Activated T-cell treated with anti-CD3 and anti-CD28 coated beads for 1 hour (primary cell): ENCODE data around the gene SLC2A5.
"Not testable (repeated sequence)": the region's sequence is repeated elsewhere in the genome, so short reads cannot be mapped to it uniquely, and the experiment has no call there.

Experiments used
- DNase-seq: peaks from one replicate; pipeline ENCODE4 v3.0.0-alpha.2; 2020; ENCODE audit warnings: low read depth

Gene SLC2A5

DNA sequence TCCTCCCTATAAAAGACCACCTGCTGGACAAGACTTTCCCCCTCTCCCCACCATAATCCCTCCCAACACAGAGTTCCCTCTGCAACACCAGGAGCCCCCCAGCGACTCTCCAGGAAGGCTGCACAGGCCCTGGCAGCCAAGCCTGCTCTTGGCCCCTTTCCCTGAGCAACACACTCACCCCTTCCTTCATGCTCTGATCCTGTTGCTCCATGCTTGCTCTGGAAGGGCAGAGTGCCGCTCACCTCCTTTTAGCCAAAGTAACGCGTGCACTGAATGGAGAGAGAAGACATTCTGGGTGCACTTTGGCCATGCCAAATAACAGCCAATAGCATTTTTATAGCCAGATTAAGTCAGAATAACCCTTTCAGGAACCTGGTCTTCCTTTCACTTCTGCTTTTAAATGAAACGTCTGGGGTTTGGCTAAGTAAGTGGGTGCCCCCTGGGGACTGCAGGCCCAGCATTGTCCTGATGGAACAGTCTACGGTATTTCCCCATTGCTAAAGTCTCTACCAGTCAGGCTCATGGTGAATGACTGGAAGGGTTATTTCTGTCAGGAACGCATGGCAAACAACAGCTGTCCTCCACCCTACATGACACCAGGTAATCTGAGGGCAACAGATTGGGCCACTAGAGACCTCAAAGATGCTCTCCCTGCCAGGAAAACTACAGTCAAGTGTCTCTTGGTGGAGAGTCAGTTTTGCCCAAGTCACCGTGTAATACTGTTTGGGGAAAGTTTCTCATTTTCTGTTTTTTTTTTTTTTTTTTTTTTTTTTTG lies at the start of gene SLC2A5:
TSS of gene SLC2A5 (minus strand) at position 310 of the 775 bp plus-strand sequence. CDS start at position 211, 99 bp downstream.
- DNase-seq, result no peak

- no peak for DNase-seq
Measured at GRCh38 chr1:9118186-9118585, 48.8 kb upstream of the SLC2A5 start.

DNA sequence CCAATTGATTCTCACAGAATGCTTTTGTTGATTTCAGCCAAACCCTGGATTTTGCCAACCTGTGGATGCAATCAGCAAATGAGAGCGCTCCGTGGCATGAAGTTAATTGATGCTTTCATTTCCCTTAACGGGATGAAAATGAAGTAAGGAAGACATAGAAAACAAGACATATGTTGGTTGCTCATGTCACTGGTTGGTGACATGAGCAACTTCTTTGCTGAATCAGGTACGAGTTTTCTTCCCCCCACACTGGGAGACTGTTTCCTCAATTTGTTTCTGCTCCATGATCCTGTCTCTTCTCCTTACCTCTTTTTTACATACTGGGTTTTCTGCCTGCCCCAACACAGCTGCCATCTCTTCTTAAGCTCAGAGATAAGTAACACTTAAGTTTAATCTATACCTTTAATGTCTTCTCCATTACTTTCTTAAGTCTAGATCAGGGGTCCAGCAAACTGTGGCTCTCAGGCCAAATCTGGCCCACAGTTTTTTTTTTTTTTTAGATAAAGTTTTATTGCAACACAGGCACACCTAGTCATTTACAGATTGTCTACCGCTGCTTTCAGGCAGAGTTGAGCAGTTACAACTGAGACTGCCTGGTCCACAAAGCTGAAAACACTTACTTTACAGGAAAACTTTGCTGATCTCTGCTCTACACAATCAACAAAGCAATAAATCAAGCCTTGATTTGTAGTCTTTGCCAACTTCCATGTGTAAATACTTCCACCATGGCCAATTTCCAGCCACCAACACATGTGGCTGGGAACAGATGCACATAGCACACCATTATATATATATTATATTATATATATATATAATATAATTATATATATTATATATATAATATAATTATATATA lies 46.1 kb upstream of the SLC2A5 start:
- DNase-seq, result no peak

- DNase-seq, result no peak
Measured at GRCh38 chr1:9112961-9113880, 43.8 kb upstream of the SLC2A5 start.

DNA sequence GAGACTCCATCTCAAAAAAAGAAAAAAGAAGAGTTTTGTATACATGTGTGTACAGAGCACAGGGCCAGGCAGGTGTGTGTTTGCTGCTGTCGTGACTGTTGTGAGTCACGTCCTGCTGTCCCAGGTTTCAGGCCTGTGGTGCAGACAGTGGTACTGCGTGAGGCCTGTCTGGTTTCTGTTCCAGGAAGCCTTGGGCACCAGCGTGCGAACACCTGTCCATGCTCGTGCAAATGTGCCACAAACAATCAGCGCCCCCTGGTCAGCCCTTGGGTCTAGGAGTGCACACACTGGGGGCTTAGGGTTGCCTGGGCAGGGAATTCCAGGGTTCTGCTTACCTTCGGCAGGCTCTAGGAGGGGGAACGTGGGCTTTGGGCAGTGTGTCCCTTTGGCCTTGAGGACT lies 42.5 kb upstream of the SLC2A5 start:
- no peak for DNase-seq

DNA sequence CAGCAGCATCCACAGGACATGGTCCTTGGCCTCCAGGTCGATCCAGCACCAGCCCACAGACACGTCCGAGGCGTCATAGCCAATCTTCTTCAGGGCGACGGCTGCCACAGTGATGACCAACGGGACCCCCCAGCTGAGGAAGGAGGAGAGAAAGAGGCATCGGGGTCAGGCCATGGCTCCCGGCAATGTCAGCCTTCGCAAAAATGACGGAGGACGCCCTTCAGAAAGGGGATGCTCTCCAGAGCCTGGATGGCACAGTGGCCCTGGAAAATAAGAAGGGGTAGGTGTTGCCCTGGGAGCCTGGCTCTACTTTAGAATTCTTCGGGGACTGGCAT lies 41.9 kb upstream of the SLC2A5 start:
- no peak for DNase-seq

DNA sequence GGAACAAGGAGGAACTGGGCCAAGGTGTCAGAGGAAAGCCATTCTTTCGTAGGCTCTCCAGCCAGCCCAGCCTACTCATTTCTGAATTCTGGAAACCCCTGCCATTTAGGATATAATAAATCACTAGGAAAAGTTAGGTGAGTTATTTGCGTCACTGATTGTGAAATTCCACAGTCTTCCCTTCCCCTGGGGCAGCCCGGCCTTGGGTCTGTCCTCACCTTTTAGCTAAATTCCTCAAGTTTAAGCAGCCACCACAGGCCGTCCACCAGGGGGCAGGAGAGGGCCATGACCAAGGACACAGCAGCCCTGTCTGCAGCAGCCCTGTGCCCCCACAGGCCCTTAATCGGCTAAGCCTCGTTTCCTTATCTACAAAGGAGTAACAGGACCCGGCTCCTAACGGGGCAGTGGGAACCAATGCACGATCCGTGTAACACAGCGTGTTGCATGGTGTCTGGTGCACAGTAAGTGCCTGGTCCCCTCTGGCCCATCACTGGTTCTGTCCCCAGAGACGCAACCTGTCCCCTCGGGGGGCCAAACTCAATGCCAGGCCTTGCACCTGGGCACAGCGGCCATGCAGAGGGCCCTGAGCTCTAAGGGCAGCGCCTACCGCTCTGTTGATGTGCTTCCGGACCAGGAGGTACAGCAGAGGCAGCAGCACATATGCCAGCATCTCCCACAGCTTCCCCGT lies 41.4 kb upstream of the SLC2A5 start:
- peak; percentile 86 for DNase-seq

- no peak for DNase-seq
Measured at GRCh38 chr1:9108056-9108665, 38.7 kb upstream of the SLC2A5 start.

- no peak for DNase-seq
Measured at GRCh38 chr1:9107136-9107535, 37.7 kb upstream of the SLC2A5 start.

GRCh38 chr1:9106286-9106685 lies 36.9 kb upstream of the SLC2A5 start:
- no peak for DNase-seq

GRCh38 chr1:9105336-9105867 lies 36.0 kb upstream of the SLC2A5 start:
- DNase-seq, result no peak

- DNase-seq, result no peak
Measured at GRCh38 chr1:9101510-9102146, 32.2 kb upstream of the SLC2A5 start.

- no peak for DNase-seq
Measured at GRCh38 chr1:9100471-9101043, 31.1 kb upstream of the SLC2A5 start.

DNA sequence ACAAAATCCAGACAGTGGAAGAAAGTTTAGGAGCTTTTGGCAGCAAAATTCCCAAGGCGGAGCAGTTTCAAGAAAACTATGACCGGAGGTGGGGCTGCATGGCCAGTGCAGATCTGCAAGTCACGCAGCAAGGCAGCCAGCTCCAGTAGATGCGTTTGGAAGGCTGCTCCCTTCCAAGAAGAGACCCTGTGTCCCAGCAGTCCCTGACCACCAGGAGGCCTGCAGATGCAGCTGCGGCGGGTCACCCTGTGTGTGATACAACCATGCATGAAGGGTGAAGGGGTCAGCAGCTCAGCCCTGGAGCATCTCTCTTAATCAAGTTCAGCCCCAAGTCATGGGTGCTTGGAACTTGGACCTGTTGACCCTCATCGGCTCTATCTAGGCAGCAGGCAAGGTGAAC lies 30.1 kb upstream of the SLC2A5 start:
- no peak for DNase-seq

GRCh38 chr1:9097947-9098705 lies 28.7 kb upstream of the SLC2A5 start:
- DNase-seq, result no peak

- no peak for DNase-seq
Measured at GRCh38 chr1:9095818-9096217, 26.4 kb upstream of the SLC2A5 start.

- not testable (repeated sequence) for DNase-seq
Measured at GRCh38 chr1:9093996-9094595, 24.7 kb upstream of the SLC2A5 start.

DNA sequence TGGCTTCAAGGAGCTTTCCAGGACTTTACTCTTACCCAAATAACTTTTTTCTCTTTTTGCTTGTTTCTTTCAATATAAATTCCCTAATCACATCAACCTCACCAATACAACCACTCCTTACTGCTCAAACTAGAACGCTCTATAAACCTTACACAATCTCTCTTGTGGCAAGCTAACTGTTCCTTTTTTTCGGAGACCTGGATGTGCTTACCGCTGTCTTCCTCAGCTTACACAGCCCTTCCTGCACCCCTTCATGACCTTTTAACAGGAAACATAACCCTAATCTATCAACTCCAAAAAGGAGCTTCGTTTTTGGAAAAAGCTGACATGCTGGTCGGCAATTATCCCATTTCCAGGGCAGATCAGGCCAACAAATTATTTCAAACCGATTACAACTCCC lies 24.1 kb upstream of the SLC2A5 start:
- no peak for DNase-seq

GRCh38 chr1:9093091-9093490 lies 23.7 kb upstream of the SLC2A5 start:
- DNase-seq, result no peak
